Left lobe of liver (tissue), 2 donors: ENCODE measurements around the gene GATAD2B. TPM values are rescaled to one million over a fixed set of nuclear protein-coding genes. Genes with fewer than 3 reads are reported as not detected.
"Not testable (repeated sequence)": the region's sequence is repeated elsewhere in the genome, so short reads cannot be mapped to it uniquely, and the experiment has no call there.

Source experiments
- ATAC-seq: fragments of 200-7000 bp; cut with Tn5 transposase; one replicate; pipeline ENCODE4 v1.9.1; 2020; ENCODE audit warnings: mild to moderate bottlenecking, moderate library complexity
- DNase-seq: peaks from one replicate; pipeline ENCODE4 v3.0.0-alpha.2; 2020; ENCODE audit warnings: low spot score
- total RNA-seq: library from RNA; stranded (reverse); gene quantifications from one replicate; pipeline ENCODE4 v1.2.1, GENCODE V29; 2021
- donor health status: DM: no; HTN: no; CAD: no; lungs with moderate emphysema.
- donor health status: DM: no; HTN: yes; CAD: no.

The GATAD2B gene
- total RNA-seq, 1 donor from 2014 or later = 18.9 TPM

GRCh38 chr1:153932156-153933131 lies 9.7 kb upstream of the GATAD2B start:
- ATAC-seq (no peak), DNase-seq (no peak)

GRCh38 chr1:153929981-153930948 lies 7.5 kb upstream of the GATAD2B start:
- ATAC-seq (no peak), DNase-seq (no peak)

- ATAC-seq (no peak), DNase-seq (no peak)
Measured at GRCh38 chr1:153929426-153929825, 6.7 kb upstream of the GATAD2B start.

- ATAC-seq (no peak), DNase-seq (no peak)
Measured at GRCh38 chr1:153928791-153929341, 6.1 kb upstream of the GATAD2B start.

- DNase-seq = no peak
- ATAC-seq = no peak
Measured at GRCh38 chr1:153928245-153928644, 5.5 kb upstream of the GATAD2B start.

GRCh38 chr1:153926405-153926804 lies 3.6 kb upstream of the GATAD2B start:
- DNase-seq = no peak
- ATAC-seq = no peak

- DNase-seq = peak; percentile 54
- ATAC-seq = peak; percentile 56
Measured at GRCh38 chr1:153922076-153922971, 448 bp downstream of the GATAD2B start.

- ATAC-seq (peak; percentile 2), DNase-seq (no peak)
Measured at GRCh38 chr1:153921803-153922075, 1.0 kb downstream of the GATAD2B start.

GRCh38 chr1:153921080-153921802 lies 1.5 kb downstream of the GATAD2B start:
- no peak for DNase-seq
- no peak for ATAC-seq

- no peak for ATAC-seq
- DNase-seq = no peak
Measured at GRCh38 chr1:153919876-153920852, 2.6 kb downstream of the GATAD2B start.

GRCh38 chr1:153916297-153916696 lies 6.5 kb downstream of the GATAD2B start:
- ATAC-seq (no peak), DNase-seq (no peak)

GRCh38 chr1:153912349-153912748 lies 10.4 kb downstream of the GATAD2B start:
- no peak for DNase-seq
- peak; percentile 96 for ATAC-seq

GRCh38 chr1:153910560-153910959 lies 12.2 kb downstream of the GATAD2B start:
- DNase-seq, ATAC-seq: not testable (repeated sequence)

- DNase-seq = no peak
- no peak for ATAC-seq
Measured at GRCh38 chr1:153908071-153908470, 14.7 kb downstream of the GATAD2B start.

GRCh38 chr1:153907134-153907533 lies 15.6 kb downstream of the GATAD2B start:
- ATAC-seq = no peak
- no peak for DNase-seq

- no peak for ATAC-seq
- DNase-seq = no peak
Measured at GRCh38 chr1:153906396-153906795, 16.4 kb downstream of the GATAD2B start.

- ATAC-seq = not testable (repeated sequence)
Measured at GRCh38 chr1:153905908-153906307, 16.9 kb downstream of the GATAD2B start.

GRCh38 chr1:153903841-153904455 lies 18.8 kb downstream of the GATAD2B start:
- DNase-seq (no peak), ATAC-seq (no peak)

More at GRCh38 chr1:153905908-153906307, 16.9 kb downstream of the GATAD2B start:
- DNase-seq = not testable (repeated sequence)
